ENCODE data around the gene ARG1. TPM values are rescaled to one million over a fixed set of nuclear protein-coding genes. Genes with fewer than 3 reads are reported as not detected.

The ARG1 gene
- total RNA-seq, 1 experiment from 2014 or later, result not detected

GRCh38 chr6:131581523-131581922 lies 8.5 kb downstream of the ARG1 start:
- no peak for DNase-seq (ENCODE audit: low read depth)

- DNase-seq (ENCODE audit: low read depth), result no peak
Observed at GRCh38 chr6:131586543-131586942, 13.5 kb downstream of the ARG1 start.

- no peak for DNase-seq (ENCODE audit: low read depth)
Observed at GRCh38 chr6:131587909-131588308, 14.9 kb downstream of the ARG1 start.

GRCh38 chr6:131588643-131589042 lies 15.6 kb downstream of the ARG1 start:
- no peak for DNase-seq (ENCODE audit: low read depth)

GRCh38 chr6:131592935-131593334 lies 19.9 kb downstream of the ARG1 start:
- no peak for DNase-seq (ENCODE audit: low read depth)

- no peak for DNase-seq (ENCODE audit: low read depth)
Observed at GRCh38 chr6:131594074-131594473, 21.0 kb downstream of the ARG1 start.

- DNase-seq (ENCODE audit: low read depth), result no peak
Observed at GRCh38 chr6:131597446-131597845, 24.4 kb downstream of the ARG1 start.

GRCh38 chr6:131600716-131601115 lies 27.7 kb downstream of the ARG1 start:
- DNase-seq (ENCODE audit: low read depth), result no peak

- DNase-seq (ENCODE audit: low read depth), result peak; percentile 80
Observed at GRCh38 chr6:131602781-131603312, 29.8 kb downstream of the ARG1 start.

GRCh38 chr6:131613296-131613925 lies 40.4 kb downstream of the ARG1 start:
- no peak for DNase-seq (ENCODE audit: low read depth)

GRCh38 chr6:131615275-131615674 lies 42.2 kb downstream of the ARG1 start:
- DNase-seq (ENCODE audit: low read depth), result no peak

GRCh38 chr6:131627724-131628682 lies 55.0 kb downstream of the ARG1 start, which contains the start of gene MED23:
MED23 (minus strand) TSS chr6:131628242; CDS start chr6:131628049, 193 bp downstream.
- DNase-seq (ENCODE audit: low read depth), result peak; percentile 95

- no peak for DNase-seq (ENCODE audit: low read depth)
Observed at GRCh38 chr6:131628726-131629125, 55.7 kb downstream of the ARG1 start.

GRCh38 chr6:131629651-131630050 lies 56.6 kb downstream of the ARG1 start:
- DNase-seq (ENCODE audit: low read depth), result peak; percentile 17

GRCh38 chr6:131631625-131632289 lies 58.7 kb downstream of the ARG1 start:
- DNase-seq (ENCODE audit: low read depth), result no peak

Other genes starting within 250 kb of the ARG1 start
- gene MED23, start 55.0 kb downstream of the ARG1 start, total RNA-seq (2014; rRNA removed; shearing (Covaris generic)), result 13.3 and 16.8 TPM in 2 replicates
- gene ENPP3, start 64.1 kb downstream of the ARG1 start, total RNA-seq (2014; rRNA removed; shearing (Covaris generic)), result 0.05 and 0.23 TPM in 2 replicates
- gene OR2A4, start 128.2 kb downstream of the ARG1 start, total RNA-seq (2014; rRNA removed; shearing (Covaris generic)), result 0.07 TPM in 1 of 2 replicates, not detected in the other
- gene CTAGE9, start 137.8 kb downstream of the ARG1 start, total RNA-seq (2014; rRNA removed; shearing (Covaris generic)), result not detected in 2 replicates
- 17.9 and 24.7 TPM in 2 replicates for gene ENPP1, start 234.8 kb downstream of the ARG1 start, total RNA-seq (2014; rRNA removed; shearing (Covaris generic))